Measurements from ENCODE around the gene RHEX. TPM values are rescaled to one million over a fixed set of nuclear protein-coding genes. Genes with fewer than 3 reads are reported as not detected.

RHEX gene, protein sequence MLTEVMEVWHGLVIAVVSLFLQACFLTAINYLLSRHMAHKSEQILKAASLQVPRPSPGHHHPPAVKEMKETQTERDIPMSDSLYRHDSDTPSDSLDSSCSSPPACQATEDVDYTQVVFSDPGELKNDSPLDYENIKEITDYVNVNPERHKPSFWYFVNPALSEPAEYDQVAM
- total RNA-seq: not detected

DNA sequence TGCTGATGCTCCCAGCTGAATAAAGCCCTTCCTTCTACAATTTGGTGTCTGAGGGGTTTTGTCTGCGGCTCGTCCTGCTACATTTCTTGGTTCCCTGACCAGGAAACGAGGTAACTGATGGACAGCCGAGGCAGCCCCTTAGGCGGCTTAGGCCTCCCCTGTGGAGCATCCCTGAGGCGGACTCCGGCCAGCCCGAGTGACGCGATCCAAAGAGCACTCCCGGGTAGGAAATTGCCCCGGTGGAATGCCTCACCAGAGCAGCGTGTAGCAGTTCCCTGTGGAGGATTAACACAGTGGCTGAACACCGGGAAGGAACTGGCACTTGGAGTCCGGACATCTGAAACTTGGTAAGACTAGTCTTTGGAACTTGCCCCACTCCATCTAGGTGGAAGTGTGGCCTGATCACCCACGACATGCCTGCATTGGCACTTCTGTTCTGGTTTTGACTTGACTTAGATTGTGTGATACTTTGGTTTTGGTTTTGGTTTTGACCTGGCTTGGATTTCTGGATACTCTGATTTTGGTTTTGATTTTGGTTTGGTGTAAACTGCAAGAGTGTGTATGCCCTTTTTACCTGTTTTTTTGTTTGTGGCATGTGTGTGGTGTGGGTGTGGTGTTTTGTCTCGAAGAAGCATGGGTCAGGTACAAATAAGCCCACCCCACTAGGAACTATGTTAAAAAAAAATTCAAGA lies at the start of gene RHEX:
Gene RHEX, plus strand, starts transcription at position 255 of the 692 bp plus-strand sequence. CDS start 44,656 bp downstream, outside the sequence.

DNA sequence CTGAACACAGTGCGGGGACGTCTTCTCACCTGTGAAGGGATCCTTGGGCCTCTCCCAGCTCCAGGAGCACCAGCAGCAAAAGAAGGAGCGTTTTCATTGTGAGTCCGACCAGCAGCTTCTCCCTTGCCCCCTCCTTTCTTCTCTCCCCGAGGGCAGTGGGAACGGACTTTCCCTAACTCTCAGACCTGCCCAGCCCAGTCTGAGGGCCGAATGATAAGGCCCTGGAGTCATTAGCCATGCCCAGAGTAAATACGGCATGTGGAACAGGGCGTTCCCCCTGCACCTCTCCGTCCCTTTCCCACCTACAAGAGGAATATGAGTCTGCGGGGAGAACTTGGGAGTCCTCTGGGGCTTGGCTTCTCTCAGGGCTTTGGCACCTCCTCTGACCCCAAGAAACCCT lies 29.3 kb upstream of the RHEX start, which contains the start of gene CTSE:
Gene CTSE, minus strand, starts transcription at position 201 of the 400 bp plus-strand sequence. Its CDS starts 104 bp downstream, at position 97.

GRCh38 chr1:206117151-206117948 lies 64.4 kb downstream of the RHEX start, which contains the start of gene AVPR1B:
TSS of gene AVPR1B (minus strand) at chr1:206117388. CDS start at chr1:206116890, 498 bp downstream.

Small RNA genes within 50 kb of the gene (small RNA-seq; reads per million reads assigned to genes)
- not detected for gene RF00271

Other genes with a start within 250 kb of the RHEX start
- 11.5 TPM for gene SLC41A1, start 240.0 kb upstream of the RHEX start, total RNA-seq
- not detected for gene PM20D1, start 203.0 kb upstream of the RHEX start, total RNA-seq
- not detected for gene SLC26A9, start 109.7 kb upstream of the RHEX start, total RNA-seq
- gene RAB7B, start 49.8 kb upstream of the RHEX start, total RNA-seq: 0.69 TPM
- gene CTSE, start 29.3 kb upstream of the RHEX start, total RNA-seq: not detected
- gene AVPR1B, start 64.2 kb downstream of the RHEX start, total RNA-seq: 0.23 TPM
- 3.0 TPM for gene FAM72A, start 149.7 kb downstream of the RHEX start, total RNA-seq
- gene SRGAP2, start 150.4 kb downstream of the RHEX start, total RNA-seq: 82.6 TPM

Data from diencephalon (tissue), 1 donor.